Activated naive CD8-positive, alpha-beta T cell treated with anti-CD3 and anti-CD28 coated beads for 36 hours (primary cell): Measurements from ENCODE around the gene E2F3. TPM values are rescaled to one million over a fixed set of nuclear protein-coding genes. Genes with fewer than 3 reads are reported as not detected.

Source experiments
- DNase-seq: peaks from one replicate; pipeline ENCODE4 v3.0.0; 2021
- H3K27ac Mint-ChIP-seq: one replicate; pipeline ENCODE4 v1.8.0; 2022; ENCODE audit warnings: mild to moderate bottlenecking, moderate library complexity, mixed read lengths
- H3K27me3 Mint-ChIP-seq: one replicate; pipeline ENCODE4 v1.8.0; 2022; ENCODE audit warnings: mild to moderate bottlenecking, mixed read lengths
- H3K36me3 Mint-ChIP-seq: one replicate; pipeline ENCODE4 v1.8.0; 2021; ENCODE audit warnings: mild to moderate bottlenecking, mixed read lengths
- H3K4me1 Mint-ChIP-seq: one replicate; pipeline ENCODE4 v1.8.0; 2021; ENCODE audit warnings: mixed read lengths
- H3K4me3 Mint-ChIP-seq: one replicate; pipeline ENCODE4 v1.8.0; 2022; ENCODE audit warnings: mild to moderate bottlenecking, moderate library complexity, mixed read lengths
- H3K9me3 Mint-ChIP-seq: one replicate; pipeline ENCODE4 v1.8.0; 2022; ENCODE audit warnings: mixed read lengths
- total RNA-seq, 2 experiments: library from RNA; stranded (reverse); gene quantifications; one replicate each; pipeline ENCODE4 v1.2.3, GENCODE V29; 2021

E2F3 gene
- total RNA-seq, 2 experiments from 2014 or later = 21.5 to 22.8 TPM

GRCh38 chr6:20436719-20437118 is 35.0 kb downstream of the E2F3 start:
- H3K4me1 Mint-ChIP-seq = peaks cover 10% of the 10 kb centered on the region
- H3K4me3 Mint-ChIP-seq = no peak overlapping the region
- DNase-seq = no peak
- H3K27me3 Mint-ChIP-seq = no peaks in the 10 kb centered on the region
- H3K27ac Mint-ChIP-seq = no peak overlapping the region
- H3K36me3 Mint-ChIP-seq = peaks cover 85% of the 10 kb centered on the region
- H3K9me3 Mint-ChIP-seq = peaks cover 7% of the 10 kb centered on the region

DNA sequence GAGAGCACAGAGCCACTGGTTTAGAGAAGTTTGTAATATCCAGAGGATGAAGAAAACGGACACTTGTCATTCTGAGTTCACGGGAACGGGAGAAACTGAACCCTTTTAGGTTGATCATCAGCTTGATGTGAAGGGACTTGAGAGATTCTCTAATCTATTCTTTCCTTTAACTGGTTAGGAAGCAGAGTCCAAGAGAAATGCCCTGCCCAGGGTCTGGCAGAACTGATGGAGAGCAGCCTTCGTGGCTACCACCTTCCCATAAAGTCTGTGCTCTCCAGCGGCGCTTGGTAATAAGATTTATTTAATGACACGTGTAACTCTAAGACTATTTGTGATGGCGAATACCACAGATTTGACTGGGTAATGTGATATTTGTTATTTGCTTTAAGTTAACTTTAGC is 36.0 kb downstream of the E2F3 start:
- DNase-seq = no peak
- no peaks in the 10 kb centered on the region for H3K27me3 Mint-ChIP-seq
- peaks cover 6% of the 10 kb centered on the region for H3K9me3 Mint-ChIP-seq
- H3K36me3 Mint-ChIP-seq = peaks cover 82% of the 10 kb centered on the region
- H3K4me1 Mint-ChIP-seq = peaks cover 12% of the 10 kb centered on the region
- no peak overlapping the region for H3K4me3 Mint-ChIP-seq
- no peak overlapping the region for H3K27ac Mint-ChIP-seq

DNA sequence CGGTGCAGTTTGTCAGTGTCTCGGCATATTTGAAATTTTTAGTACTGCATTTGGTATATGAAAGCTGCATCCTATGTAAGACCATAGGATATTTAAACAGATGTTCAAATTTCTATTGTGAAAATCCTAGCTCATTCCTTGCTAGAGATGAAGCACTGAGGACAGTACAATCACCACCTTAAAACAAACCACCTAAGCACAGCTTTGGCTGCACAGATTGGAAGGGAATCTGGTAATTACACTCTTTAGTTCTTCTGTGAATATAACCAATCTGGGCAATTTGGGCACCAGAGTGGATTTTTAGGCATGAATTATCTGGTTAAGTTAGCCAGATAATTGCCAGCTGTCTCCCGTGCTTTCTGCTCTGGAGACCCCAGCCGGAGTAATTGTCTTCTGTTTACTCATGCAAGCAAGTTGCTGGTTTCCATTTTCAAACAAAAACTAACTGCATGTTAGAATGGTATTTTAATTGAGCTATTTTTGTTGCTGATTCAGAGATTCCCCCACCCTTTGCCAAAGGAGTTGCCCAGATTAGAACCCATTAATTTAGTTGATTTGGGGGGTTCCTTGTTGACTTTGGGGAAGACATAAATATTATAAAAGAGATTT is 36.9 kb downstream of the E2F3 start:
- DNase-seq = no peak
- peaks cover 74% of the 10 kb centered on the region for H3K36me3 Mint-ChIP-seq
- H3K27ac Mint-ChIP-seq = no peak overlapping the region
- no peak overlapping the region for H3K4me3 Mint-ChIP-seq
- H3K4me1 Mint-ChIP-seq = peaks cover 8% of the 10 kb centered on the region
- no peaks in the 10 kb centered on the region for H3K27me3 Mint-ChIP-seq
- peaks cover 6% of the 10 kb centered on the region for H3K9me3 Mint-ChIP-seq

DNA sequence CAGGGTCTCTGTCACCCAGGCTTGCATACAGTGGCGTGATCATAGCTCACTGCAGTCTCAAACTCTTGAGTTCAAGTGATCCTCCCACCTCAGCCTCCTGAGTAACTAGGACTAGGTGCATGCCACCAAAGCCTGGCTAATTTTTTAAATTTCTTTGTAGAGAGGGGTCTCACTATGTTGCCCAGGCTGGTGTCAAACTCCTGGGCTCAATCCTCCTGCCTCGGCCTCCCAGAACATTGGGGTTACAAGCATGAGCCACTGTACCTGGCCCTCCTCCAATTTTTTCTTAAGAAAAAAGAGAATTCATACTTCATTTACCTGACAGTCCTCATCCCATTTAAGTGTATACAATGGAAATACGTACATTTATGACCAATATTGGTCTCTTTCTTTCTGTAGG is 37.9 kb downstream of the E2F3 start:
- Mint-ChIP-seq H3K27me3 (no peaks in the 10 kb centered on the region), H3K36me3 (peaks cover 70% of the 10 kb centered on the region), H3K4me3 (no peak overlapping the region), H3K27ac (no peak overlapping the region), H3K9me3 (peaks cover 6% of the 10 kb centered on the region), H3K4me1 (peaks cover 10% of the 10 kb centered on the region)
- DNase-seq = no peak

DNA sequence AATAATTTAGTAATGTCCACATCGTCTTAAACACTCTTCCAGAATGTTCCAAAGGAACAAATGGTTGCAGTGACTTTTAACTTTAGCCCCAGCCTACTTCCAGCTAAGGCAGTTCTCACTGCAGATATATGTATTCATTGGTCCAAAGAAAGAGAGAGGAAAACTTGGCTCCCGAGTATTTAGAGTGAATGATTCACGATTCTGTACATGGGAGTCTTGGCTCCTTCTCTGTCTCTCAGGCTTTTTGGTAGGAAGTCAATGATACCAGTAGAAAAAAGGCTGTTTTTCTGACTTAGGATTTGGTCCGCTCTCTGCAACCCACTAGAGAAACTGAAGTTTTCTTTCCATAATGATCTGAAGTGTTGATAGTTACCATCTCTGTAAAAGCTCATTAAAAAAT is 38.6 kb downstream of the E2F3 start:
- DNase-seq = no peak
- H3K4me3 Mint-ChIP-seq = no peak overlapping the region
- peaks cover 13% of the 10 kb centered on the region for H3K4me1 Mint-ChIP-seq
- H3K27me3 Mint-ChIP-seq = no peaks in the 10 kb centered on the region
- H3K27ac Mint-ChIP-seq = no peak overlapping the region
- H3K9me3 Mint-ChIP-seq = peaks cover 6% of the 10 kb centered on the region
- peaks cover 71% of the 10 kb centered on the region for H3K36me3 Mint-ChIP-seq

GRCh38 chr6:20441236-20441635 is 39.6 kb downstream of the E2F3 start:
- no peak overlapping the region for H3K27ac Mint-ChIP-seq
- H3K4me3 Mint-ChIP-seq = no peak overlapping the region
- peaks cover 13% of the 10 kb centered on the region for H3K4me1 Mint-ChIP-seq
- no peaks in the 10 kb centered on the region for H3K27me3 Mint-ChIP-seq
- peaks cover 6% of the 10 kb centered on the region for H3K9me3 Mint-ChIP-seq
- no peak for DNase-seq
- H3K36me3 Mint-ChIP-seq = peaks cover 66% of the 10 kb centered on the region

DNA sequence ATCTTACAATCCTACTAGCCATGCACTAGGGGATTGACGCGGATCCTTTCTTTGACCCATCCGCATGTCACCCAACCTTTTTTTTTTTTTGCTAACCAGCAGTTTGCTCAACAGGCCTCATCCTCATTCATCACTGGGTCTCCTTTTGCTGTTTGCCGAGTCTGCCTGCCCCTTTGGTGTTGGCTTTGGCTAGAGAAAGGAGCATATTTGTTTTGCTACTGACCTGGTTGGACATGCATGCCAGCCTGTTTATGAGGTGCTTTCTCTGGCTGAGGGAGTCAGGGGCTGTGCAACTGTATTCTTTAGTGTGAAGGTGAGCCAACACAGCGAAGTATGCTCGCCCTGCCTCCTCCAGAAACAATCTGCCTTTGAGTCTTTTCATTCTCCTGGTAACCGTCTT is 40.2 kb downstream of the E2F3 start:
- Mint-ChIP-seq H3K27me3 (no peaks in the 10 kb centered on the region), H3K36me3 (peaks cover 60% of the 10 kb centered on the region), H3K27ac (no peak overlapping the region), H3K4me1 (peaks cover 15% of the 10 kb centered on the region), H3K9me3 (peaks cover 6% of the 10 kb centered on the region), H3K4me3 (no peak overlapping the region)
- no peak for DNase-seq

GRCh38 chr6:20444786-20445271 is 43.1 kb downstream of the E2F3 start:
- peaks cover 52% of the 10 kb centered on the region for H3K36me3 Mint-ChIP-seq
- H3K27ac Mint-ChIP-seq = no peak overlapping the region
- no peaks in the 10 kb centered on the region for H3K9me3 Mint-ChIP-seq
- DNase-seq = no peak
- peaks cover 24% of the 10 kb centered on the region for H3K4me1 Mint-ChIP-seq
- H3K4me3 Mint-ChIP-seq = no peak overlapping the region
- no peaks in the 10 kb centered on the region for H3K27me3 Mint-ChIP-seq

- Mint-ChIP-seq H3K27me3 (no peaks in the 10 kb centered on the region), H3K36me3 (peaks cover 53% of the 10 kb centered on the region), H3K27ac (no peak overlapping the region), H3K4me1 (peaks cover 33% of the 10 kb centered on the region), H3K9me3 (peaks cover 2% of the 10 kb centered on the region), H3K4me3 (no peak overlapping the region)
- no peak for DNase-seq
Observed at GRCh38 chr6:20447157-20447556, 45.5 kb downstream of the E2F3 start.

DNA sequence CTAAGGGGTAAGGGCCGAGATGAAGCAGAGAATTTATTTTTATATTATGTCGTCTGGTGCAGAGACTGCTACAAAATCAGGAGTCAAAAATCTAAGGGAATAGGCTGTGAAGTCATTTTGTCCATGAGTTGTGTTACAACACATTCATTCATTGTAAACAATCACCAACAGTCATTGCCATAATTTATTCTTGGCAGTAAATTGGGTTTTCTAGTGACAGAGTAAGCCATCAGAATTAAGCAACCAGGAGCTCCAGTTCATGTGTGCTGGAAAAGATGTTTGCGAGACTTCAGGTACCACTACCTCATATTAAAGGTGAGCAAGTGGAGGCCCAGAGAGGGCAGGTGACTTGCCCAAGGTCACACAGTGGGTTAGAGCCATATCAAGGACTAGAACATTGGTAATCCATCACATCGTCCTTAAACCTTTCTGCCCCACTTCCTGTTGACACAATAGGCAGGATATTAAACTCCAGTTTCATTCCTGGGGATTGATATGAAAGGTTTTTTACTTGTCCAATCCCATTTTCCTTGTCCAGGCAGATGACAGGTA is 46.0 kb downstream of the E2F3 start:
- Mint-ChIP-seq H3K27ac (no peak overlapping the region), H3K4me3 (no peak overlapping the region), H3K9me3 (peaks cover 2% of the 10 kb centered on the region), H3K36me3 (peaks cover 48% of the 10 kb centered on the region), H3K27me3 (no peaks in the 10 kb centered on the region), H3K4me1 (peaks cover 33% of the 10 kb centered on the region)
- DNase-seq = no peak

DNA sequence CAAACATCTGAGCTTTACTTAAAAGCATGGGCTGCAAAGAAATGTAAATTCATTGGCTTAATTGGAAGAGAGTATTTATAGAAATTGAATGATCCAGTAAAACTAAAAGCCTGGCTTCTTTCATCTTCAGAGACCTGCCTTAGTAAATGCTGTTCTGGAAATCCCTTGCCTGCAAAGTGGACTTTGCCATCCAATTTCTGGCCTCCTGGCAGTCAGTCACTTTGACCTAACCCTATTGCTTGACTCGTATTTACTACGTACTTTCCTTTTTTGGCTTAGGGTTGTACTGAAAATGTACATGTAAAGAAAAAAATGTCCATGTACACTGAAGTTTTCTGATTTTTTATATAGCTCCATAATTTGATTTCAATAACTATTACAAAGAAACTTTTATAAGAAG is 47.1 kb downstream of the E2F3 start:
- DNase-seq = no peak
- no peak overlapping the region for H3K4me3 Mint-ChIP-seq
- no peak overlapping the region for H3K27ac Mint-ChIP-seq
- H3K36me3 Mint-ChIP-seq = peaks cover 54% of the 10 kb centered on the region
- no peaks in the 10 kb centered on the region for H3K27me3 Mint-ChIP-seq
- peaks cover 42% of the 10 kb centered on the region for H3K4me1 Mint-ChIP-seq
- peaks cover 2% of the 10 kb centered on the region for H3K9me3 Mint-ChIP-seq

DNA sequence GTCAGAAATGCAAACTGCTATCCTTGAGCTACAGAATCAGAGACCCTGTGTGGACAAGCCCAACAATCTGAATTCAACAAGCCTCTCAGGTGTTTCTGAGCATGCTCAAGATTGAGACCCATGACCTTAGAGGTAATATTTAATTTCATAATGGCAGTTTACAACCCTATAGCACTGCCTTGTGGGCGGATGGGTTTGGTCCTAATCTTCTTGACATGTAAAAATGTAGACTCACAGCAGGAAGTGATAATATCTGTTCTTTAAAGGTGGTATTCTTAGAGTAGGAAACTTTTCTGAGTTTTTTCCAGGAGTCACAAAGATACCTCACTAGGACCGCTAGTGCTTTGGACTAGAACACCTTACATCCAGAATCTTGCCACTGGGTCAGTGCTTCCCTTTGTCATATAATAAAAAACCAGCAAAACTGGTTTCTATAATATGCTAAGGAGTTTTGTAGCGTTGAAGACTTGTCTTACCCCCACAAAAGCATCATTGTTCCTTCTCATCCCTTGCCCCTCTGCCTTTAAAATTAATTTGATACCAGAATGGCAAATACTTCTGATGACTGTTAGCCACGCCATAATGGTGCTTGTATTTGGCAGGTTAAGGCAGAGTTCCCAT is 52.6 kb downstream of the E2F3 start:
- peaks cover 36% of the 10 kb centered on the region for H3K4me1 Mint-ChIP-seq
- DNase-seq = no peak
- H3K9me3 Mint-ChIP-seq = peaks cover 2% of the 10 kb centered on the region
- H3K36me3 Mint-ChIP-seq = peaks cover 50% of the 10 kb centered on the region
- H3K27me3 Mint-ChIP-seq = no peaks in the 10 kb centered on the region
- H3K4me3 Mint-ChIP-seq = no peak overlapping the region
- H3K27ac Mint-ChIP-seq = no peak overlapping the region

DNA sequence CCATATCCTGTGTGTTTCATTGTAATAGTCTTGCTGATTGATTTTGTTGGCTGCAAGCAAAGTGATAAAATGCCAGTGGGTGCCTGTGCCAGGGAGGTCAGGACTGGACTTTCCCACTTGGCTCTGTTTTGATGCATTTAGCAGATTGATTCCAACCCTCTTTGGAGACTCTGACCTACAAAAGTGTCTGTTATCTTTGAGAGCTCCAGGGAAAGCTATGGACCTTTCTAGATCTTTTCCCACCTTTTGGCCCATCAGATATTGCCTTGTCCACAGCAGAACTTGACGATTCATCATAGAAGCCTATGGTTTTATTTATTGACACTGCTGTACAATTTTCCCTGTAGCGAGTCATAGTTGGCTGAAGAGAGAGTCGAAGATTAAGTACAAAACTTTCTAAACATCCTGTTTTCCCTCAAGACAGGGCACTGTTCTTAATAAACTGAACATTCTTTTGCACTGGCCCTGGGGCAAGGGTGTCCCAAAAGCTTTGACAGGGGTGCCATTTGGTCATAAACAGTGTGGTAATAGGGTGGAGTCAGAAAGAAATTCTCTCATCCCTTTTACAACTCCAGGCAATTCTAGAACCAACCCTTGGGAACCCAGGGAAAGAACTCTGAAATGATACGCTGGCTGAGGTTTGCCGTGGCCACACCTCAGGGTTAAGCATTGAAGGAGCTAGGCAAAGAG is 53.7 kb downstream of the E2F3 start:
- no peak for DNase-seq
- H3K36me3 Mint-ChIP-seq = peaks cover 47% of the 10 kb centered on the region
- peaks cover 4% of the 10 kb centered on the region for H3K9me3 Mint-ChIP-seq
- no peaks in the 10 kb centered on the region for H3K27me3 Mint-ChIP-seq
- H3K4me3 Mint-ChIP-seq = no peak overlapping the region
- no peak overlapping the region for H3K27ac Mint-ChIP-seq
- peaks cover 30% of the 10 kb centered on the region for H3K4me1 Mint-ChIP-seq

DNA sequence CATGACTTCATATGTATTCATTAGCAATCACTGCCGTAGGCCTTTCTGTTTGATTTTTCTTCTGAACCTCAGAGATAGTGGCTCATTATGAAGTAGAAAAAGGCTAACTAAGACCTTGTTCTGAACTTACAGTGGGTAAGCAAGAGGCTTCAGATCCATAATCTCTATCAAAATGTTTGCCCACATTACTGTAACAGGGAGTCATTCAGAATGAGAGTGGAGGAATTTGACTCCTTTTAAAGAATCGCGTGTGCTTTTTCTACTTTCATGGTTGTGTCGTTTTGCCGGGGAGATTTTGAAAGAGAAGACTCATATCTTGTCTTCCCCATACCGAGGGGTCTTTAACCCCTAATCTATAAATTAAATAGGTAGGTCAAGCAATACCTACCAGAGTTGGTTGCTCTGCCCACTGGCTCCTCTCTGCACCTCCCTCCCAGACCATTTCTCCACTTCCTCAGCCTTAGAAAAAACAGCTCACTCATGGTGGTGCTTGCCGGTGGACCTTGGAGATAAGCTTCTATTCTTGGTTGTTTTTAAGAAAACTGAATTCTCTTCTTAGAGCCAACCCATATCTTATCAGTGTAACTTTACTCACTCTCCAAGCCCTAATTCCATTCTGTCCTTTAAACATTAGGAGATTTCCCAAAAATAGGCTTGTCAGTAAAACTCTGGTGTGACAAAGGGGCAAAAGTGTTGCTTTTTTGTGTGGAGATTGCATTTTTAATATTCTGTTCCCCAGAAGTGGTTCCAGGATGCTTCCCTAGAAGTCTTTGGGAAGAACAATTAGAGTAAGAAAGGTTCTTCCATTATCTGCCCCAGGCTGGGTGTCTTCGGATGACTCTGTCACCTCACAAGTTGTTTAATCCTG is 56.6 kb downstream of the E2F3 start:
- H3K27me3 Mint-ChIP-seq = no peaks in the 10 kb centered on the region
- peaks cover 45% of the 10 kb centered on the region for H3K36me3 Mint-ChIP-seq
- H3K9me3 Mint-ChIP-seq = peaks cover 3% of the 10 kb centered on the region
- peaks cover 17% of the 10 kb centered on the region for H3K4me1 Mint-ChIP-seq
- H3K27ac Mint-ChIP-seq = no peak overlapping the region
- no peak for DNase-seq
- no peak overlapping the region for H3K4me3 Mint-ChIP-seq

- DNase-seq = no peak
- peaks cover 54% of the 10 kb centered on the region for H3K36me3 Mint-ChIP-seq
- H3K9me3 Mint-ChIP-seq = peaks cover 3% of the 10 kb centered on the region
Observed at GRCh38 chr6:20459682-20460081, 58.0 kb downstream of the E2F3 start.

More at GRCh38 chr6:20459682-20460081, 58.0 kb downstream of the E2F3 start:
- H3K27me3 Mint-ChIP-seq = no peaks in the 10 kb centered on the region
- no peak overlapping the region for H3K4me3 Mint-ChIP-seq
- no peak overlapping the region for H3K27ac Mint-ChIP-seq
- peaks cover 5% of the 10 kb centered on the region for H3K4me1 Mint-ChIP-seq
